K562 (cell line): ENCODE measurements around the gene MAP3K14. TPM values are rescaled to one million over a fixed set of nuclear protein-coding genes. Genes with fewer than 3 reads are reported as not detected.
A peak's percentile ranks its signal among the peaks of the same experiment; 100 is the strongest.

ENCODE experiments used
- ATAC-seq: fragments of 200-7000 bp; cut with Tn5 transposase; 3 replicates; pipeline ENCODE4 v1.9.1; 2020; ENCODE audit warnings: moderate library complexity
- BruUV-seq: library from RNA; stranded (reverse); fragments of 400-500 nt; replicated peaks from 2 replicates; lab custom pipeline; 2021; lab: Mats Ljungman, UMichigan
- CTCF ChIA-PET: fragments of 300-600 bp; formaldehyde crosslinking; extraction: SDS; loops from one replicate; lab custom pipeline; 2021; ENCODE audit warnings: low intra/inter-chr PET ratio; lab: Yijun Ruan, JAX
- POLR2A ChIA-PET: fragments of 300-600, 350-650 bp; sonication (Branson Sonifier 250); formaldehyde crosslinking; extraction: SDS; loops from one replicate; lab custom pipeline; 2021; ENCODE audit warnings: antibody characterized with exemption, inconsistent platforms; lab: Yijun Ruan, JAX
- DNase-seq, 4 experiments: peaks; one replicate each; pipeline versions ENCODE4 v3.0.0 to v3.0.0-alpha.2; 2011 to 2018; ENCODE audit warnings: low spot score in 3 of 4, mixed read lengths in 3 of 4; ENCODE audit errors: extremely low read depth in 1 of 4
- FAIRE-seq: peaks from 2 replicates; lab custom pipeline; 2011; peaks lifted over from hg19 to GRCh38; lab: Jason Lieb, UNC
- H2AFZ ChIP-seq: 2 replicates; pipeline ENCODE4 v1.6.0; 2011; ENCODE audit warnings: low read depth, low read length, control low read depth, inconsistent platforms
- H3K27ac ChIP-seq: fragments of 200-600 bp; 3 replicates; pipeline ENCODE4 v1.8.0; 2011; ENCODE audit warnings: low read depth, mild to moderate bottlenecking, control low read depth, inconsistent platforms, low read length, moderate library complexity, mixed read lengths; ENCODE audit errors: extremely low read depth
- H3K27me3 ChIP-seq, 2 experiments: fragments of 300-600 bp in 1 of 2; 2 replicates in 1 of 2; 3 replicates in 1 of 2; pipeline versions ENCODE4 v1.6.0 to v1.8.0; 2011; ENCODE audit warnings: inconsistent platforms in 2 of 2, low read length in 2 of 2, mild to moderate bottlenecking in 1 of 2, mixed read lengths in 1 of 2, moderate library complexity in 1 of 2; ENCODE audit not compliant: control insufficient read depth in 2 of 2, insufficient read depth in 2 of 2
- H3K36me3 ChIP-seq: fragments of 300-600 bp; 3 replicates; pipeline ENCODE4 v1.8.0; 2011; ENCODE audit warnings: mild to moderate bottlenecking, low read length, inconsistent platforms; ENCODE audit not compliant: control insufficient read depth, insufficient read depth
- H3K4me1 ChIP-seq, 2 experiments: fragments of 200-600 bp in 1 of 2; replicated peaks in 1 of 2; 2 replicates in 1 of 2; 3 replicates in 1 of 2; pipeline versions ENCODE4 v1.5.1 to v1.8.0; 2011; ENCODE audit warnings: inconsistent platforms in 2 of 2, low read length in 2 of 2, mild to moderate bottlenecking in 1 of 2, mixed read lengths in 1 of 2, moderate library complexity in 1 of 2; ENCODE audit not compliant: control insufficient read depth in 2 of 2, insufficient read depth in 2 of 2
- H3K4me2 ChIP-seq: 2 replicates; pipeline ENCODE4 v1.6.1; 2011; ENCODE audit warnings: low read length, control low read depth, inconsistent platforms, mixed read lengths; ENCODE audit not compliant: insufficient read depth
- H3K4me3 ChIP-seq: fragments of 200-600 bp; sonication (generic), shearing (Covaris generic); 2 replicates; pipeline ENCODE4 v1.5.1; 2016; ENCODE audit warnings: control low read depth, inconsistent platforms
- H3K79me2 ChIP-seq: fragments of 200-600 bp; 3 replicates; pipeline ENCODE4 v1.8.0; 2011; ENCODE audit warnings: low read length, inconsistent platforms; ENCODE audit not compliant: control insufficient read depth, insufficient read depth
- H3K9ac ChIP-seq, 2 experiments: 2 replicates each; pipeline versions ENCODE4 v1.6.0 to v1.6.1; 2011; ENCODE audit warnings: low read depth in 2 of 2, low read length in 2 of 2, control low read depth in 1 of 2, inconsistent platforms in 1 of 2, mild to moderate bottlenecking in 1 of 2, mixed read lengths in 1 of 2; ENCODE audit not compliant: insufficient read depth in 1 of 2
- H3K9me1 ChIP-seq: one replicate; pipeline ENCODE4 v1.6.0; 2011; ENCODE audit warnings: inconsistent platforms, mild to moderate bottlenecking, low read length, moderate library complexity; ENCODE audit not compliant: control insufficient read depth, insufficient read depth
- H3K9me3 ChIP-seq: replicated peaks from 2 replicates; pipeline ENCODE4 v1.5.1; 2011; ENCODE audit warnings: low read depth, low read length, inconsistent platforms; ENCODE audit not compliant: control insufficient read depth, insufficient read depth
- H4K20me1 ChIP-seq: replicated peaks from 2 replicates; pipeline ENCODE4 v1.6.1; 2011; ENCODE audit warnings: low read length, inconsistent platforms, mixed read lengths; ENCODE audit not compliant: control insufficient read depth, insufficient read depth
- ADNP ChIP-seq: fragments of 200-800 bp; sonication (Bioruptor generic); IDR thresholded peaks from 2 replicates; pipeline ENCODE4 v1.6.1; 2016; ENCODE audit warnings: missing genetic modification characterization, missing compliant biosample characterization
- KAT2B ChIP-seq: IDR thresholded peaks from one replicate; pipeline ENCODE4 v1.6.1; 2012; ENCODE audit warnings: low read depth, mild to moderate bottlenecking, control low read depth, inconsistent platforms, low read length, moderate library complexity
- TRIM28 ChIP-seq: fragments of 450-650 bp; IDR thresholded peaks from 2 replicates; pipeline ENCODE4 v1.6.1; 2017
- U2AF1 ChIP-seq: fragments of 200-400 bp; formaldehyde crosslinking; optimal IDR thresholded peaks from 2 replicates; pipeline ENCODE3; 2017; ENCODE audit warnings: mild to moderate bottlenecking, low read depth, low read length, moderate library complexity
- ZNF561 ChIP-seq: fragments of 450-650 bp; formaldehyde crosslinking; conservative IDR thresholded peaks from 2 replicates; pipeline ENCODE4 v1.4.0; 2020; ENCODE audit warnings: mild to moderate bottlenecking, moderate library complexity
- WGBS: fragments of 100-300 bp; shearing (Covaris generic); methylation state at CpG from one replicate; pipeline ENCODE4 v1.1.6; 2016; ENCODE audit warnings: low coverage, mixed read lengths; ENCODE audit not compliant: insufficient coverage; ENCODE audit errors: missing lambda C conversion rate; 5-methylcytosine and 5-hydroxymethylcytosine counted together
- in situ Hi-C: fragments of 300-500 bp; cut with MboI; formaldehyde crosslinking; loops from 4 replicates; pipeline ENCODE4 v1.15.0; 2018; ENCODE audit warnings: inconsistent platforms, mixed read lengths
- intact Hi-C: fragments of 100-400 bp; cut with micrococcal nuclease; formaldehyde crosslinking; loops from 2 replicates; pipeline ENCODE4 v1.14.2; 2022
- polyA plus RNA-seq, 8 experiments: library from polyadenylated mRNA; depleted of rRNA in 4 of 8; stranded (reverse) in 5 of 8; unstranded in 3 of 8; fragments of >200 nt; fragmentation: Nextera tagmentation in 2 of 8; fragmentation: Illumina TruSeq in 1 of 8; extraction: Ambion mirVana in 2 of 8; extraction: Trizol in 1 of 8; gene quantifications; 2 replicates each; pipeline versions ENCODE4 v1.2.1 to v1.2.3, GENCODE V29; 2011 to 2014; ENCODE audit warnings: inconsistent platforms in 1 of 8, missing spikeins in 1 of 8
- total RNA-seq, 7 experiments: library from RNA; depleted of rRNA in 6 of 7; stranded (reverse); fragments of >200 nt in 6 of 7; fragmentation: Illumina TruSeq in 2 of 7; extraction: Trizol in 2 of 7; gene quantifications; 2 replicates each; pipeline versions ENCODE4 v1.2.1 to v1.2.3, GENCODE V29; 2011 to 2021; ENCODE audit warnings: low replicate concordance in 1 of 7

Gene MAP3K14
- total and polyA plus RNA-seq, 9 of the 15 experiments (the other 6 are each of a cell fraction or from before 2014, with no cell fraction given): 0.45 to 8.7 (median 3.2) TPM

DNA sequence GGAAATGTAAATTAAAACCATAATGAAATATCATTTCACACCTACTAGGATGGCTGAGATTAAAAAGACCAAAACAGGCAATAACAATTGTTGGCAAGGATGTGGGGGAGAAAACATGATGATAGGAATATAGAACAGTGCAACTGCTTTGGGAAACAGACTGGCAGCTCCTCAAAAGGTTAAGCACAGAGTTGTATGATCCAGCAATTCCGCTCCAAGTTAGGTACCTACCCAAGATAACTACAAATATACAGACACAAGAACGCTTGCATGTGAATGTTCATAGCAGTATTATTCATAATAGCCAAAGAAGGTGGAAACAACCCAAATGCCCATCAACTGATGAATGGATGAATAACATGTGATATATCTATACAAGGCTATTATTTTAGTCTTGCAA, 35.0 kb upstream of the MAP3K14 start:
- no peaks in the 10 kb centered on the region for H4K20me1 ChIP-seq
- in situ Hi-C loops (no loop called here), intact Hi-C loops (no loop called here)
- no peak overlapping the region for H3K4me3 ChIP-seq
- H3K9ac ChIP-seq: no peak overlapping the region
- FAIRE-seq (no peak), ATAC-seq (no peak), DNase-seq (no peak)
- no peaks in the 10 kb centered on the region for H3K79me2 ChIP-seq
- H3K36me3 ChIP-seq: no peaks in the 10 kb centered on the region
- H3K4me1 ChIP-seq: peaks cover 0 to 16% of the 10 kb centered on the region in 2 experiments; a peak in 4 of 5 replicates
- no peak overlapping the region for H3K4me2 ChIP-seq
- POLR2A ChIA-PET: no interaction called here
- no peak overlapping the region for H3K27ac ChIP-seq
- H3K9me1 ChIP-seq: no peaks in the 10 kb centered on the region
- TF ChIP-seq TRIM28: 0 out of 2 replicates have a peak, but pooled peaks have one; percentile 22
- no peak for TF ChIP-seq KAT2B
- H3K27me3 ChIP-seq: no peaks in the 10 kb centered on the region
- H3K9me3 ChIP-seq: no peaks in the 10 kb centered on the region
- WGBS: 88% methylated on average over 2 of the region's 2 CpGs
- no TSS peak for BruUV-seq
- CTCF ChIA-PET: no interaction called here
- H2AFZ ChIP-seq: no peak overlapping the region

DNA sequence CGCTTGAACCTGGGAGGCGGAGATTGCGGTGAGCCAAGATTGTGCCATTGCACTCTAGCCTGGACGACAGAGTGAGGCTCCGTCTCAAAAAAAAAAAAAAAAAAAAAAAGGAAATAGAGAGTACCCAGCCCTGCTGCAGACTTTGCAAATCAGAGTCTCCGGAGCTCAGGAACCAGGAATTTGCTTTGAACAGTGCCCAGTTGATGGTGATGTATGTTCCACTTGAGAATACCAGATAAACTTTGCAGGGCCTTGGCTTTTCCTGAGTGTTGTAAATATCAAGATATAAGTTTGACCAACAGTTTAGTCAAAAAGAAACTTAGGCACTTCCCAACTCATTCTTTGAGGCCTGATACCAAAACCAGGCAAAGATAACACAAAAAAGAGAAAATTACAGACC, 30.6 kb upstream of the MAP3K14 start:
- in situ Hi-C loops (no loop called here), intact Hi-C loops (no loop called here)
- DNase-seq (no peak), FAIRE-seq (no peak), ATAC-seq (no peak)
- H2AFZ ChIP-seq: no peak overlapping the region
- H3K27me3 ChIP-seq: no peaks in the 10 kb centered on the region
- TF ChIP-seq ZNF561 (CRISPR knock-in tag) (no peak), ADNP (tag) (no peak), U2AF1 (no peak)
- H3K79me2 ChIP-seq: no peaks in the 10 kb centered on the region
- WGBS: 79% methylated on average over 4 of the region's 6 CpGs
- POLR2A ChIA-PET: interaction anchor here (0.9 to 1.0 kb wide), 2 partner anchors 8 to 36 kb away, joined by 3 to 5 read pairs; no protein-coding TSS in a partner anchor
- H3K4me2 ChIP-seq: no peak overlapping the region
- H3K36me3 ChIP-seq: no peaks in the 10 kb centered on the region
- H3K27ac ChIP-seq: no peak overlapping the region
- CTCF ChIA-PET: no interaction called here
- H3K4me3 ChIP-seq: no peak overlapping the region
- no TSS peak for BruUV-seq
- no peaks in the 10 kb centered on the region for H3K9me1 ChIP-seq
- peaks cover 21 to 32% of the 10 kb centered on the region in 2 experiments for H3K4me1 ChIP-seq
- no peaks in the 10 kb centered on the region for H3K9me3 ChIP-seq
- H4K20me1 ChIP-seq: no peaks in the 10 kb centered on the region
- H3K9ac ChIP-seq: no peak overlapping the region
